Mesendoderm (in vitro differentiated cells): Measurements from ENCODE around the gene MACF1.

Source experiments
- DNase-seq: peaks from one replicate; pipeline ENCODE4 v3.0.0; 2013
- H2AK5ac ChIP-seq: 2 replicates; pipeline ENCODE4 v1.6.1; 2013; ENCODE audit warnings: low read length, inconsistent platforms
- H2BK120ac ChIP-seq: 2 replicates; pipeline ENCODE4 v1.6.1; 2013; ENCODE audit warnings: low read depth, mild to moderate bottlenecking, low read length, moderate library complexity, mixed read lengths
- H2BK15ac ChIP-seq: replicated peaks from 2 replicates; pipeline ENCODE4 v1.6.1; 2013; ENCODE audit warnings: low read depth, mild to moderate bottlenecking, moderate library complexity
- H2BK5ac ChIP-seq: 2 replicates; pipeline ENCODE4 v1.6.1; 2013; ENCODE audit warnings: low read length, inconsistent platforms
- H3K18ac ChIP-seq: 2 replicates; pipeline ENCODE4 v1.6.1; 2013; ENCODE audit warnings: mild to moderate bottlenecking, low read length, mixed read lengths
- H3K23ac ChIP-seq: one replicate; pipeline ENCODE4 v1.6.1; 2013; ENCODE audit warnings: low read length
- H3K27ac ChIP-seq: 2 replicates; pipeline ENCODE4 v1.5.1; 2013; ENCODE audit warnings: low read depth, mild to moderate bottlenecking, inconsistent platforms, low read length, moderate library complexity
- H3K27me3 ChIP-seq: 2 replicates; pipeline ENCODE4 v1.6.1; 2013; ENCODE audit warnings: low read length, control low read depth, mild to moderate bottlenecking, inconsistent platforms; ENCODE audit not compliant: insufficient read depth, poor library complexity
- H3K36me3 ChIP-seq: 2 replicates; pipeline ENCODE4 v1.6.1; 2013; ENCODE audit warnings: low read length, inconsistent platforms; ENCODE audit not compliant: control insufficient read depth, insufficient read depth
- H3K4ac ChIP-seq: one replicate; pipeline ENCODE4 v1.6.1; 2013; ENCODE audit warnings: low read depth, mild to moderate bottlenecking, low read length, moderate library complexity
- H3K4me1 ChIP-seq: 2 replicates; pipeline ENCODE4 v1.6.1; 2013; ENCODE audit warnings: low read depth, low read length, inconsistent platforms; ENCODE audit not compliant: control insufficient read depth
- H3K4me2 ChIP-seq: 2 replicates; pipeline ENCODE4 v1.6.1; 2013; ENCODE audit warnings: low read length
- H3K4me3 ChIP-seq: 2 replicates; pipeline ENCODE4 v1.5.1; 2013; ENCODE audit warnings: mild to moderate bottlenecking, low read length
- H3K56ac ChIP-seq: one replicate; pipeline ENCODE4 v1.6.1; 2013; ENCODE audit warnings: low read length
- H3K79me1 ChIP-seq: 2 replicates; pipeline ENCODE4 v1.6.1; 2013; ENCODE audit warnings: low read length, inconsistent platforms
- H3K79me2 ChIP-seq: 2 replicates; pipeline ENCODE4 v1.6.1; 2013; ENCODE audit warnings: mild to moderate bottlenecking, low read length; ENCODE audit not compliant: control insufficient read depth, insufficient read depth
- H3K9ac ChIP-seq: 2 replicates; pipeline ENCODE4 v1.6.1; 2013; ENCODE audit warnings: low read length, inconsistent platforms
- H4K5ac ChIP-seq: one replicate; pipeline ENCODE4 v1.6.1; 2013; ENCODE audit warnings: low read length
- H4K8ac ChIP-seq: one replicate; pipeline ENCODE4 v1.6.1; 2013; ENCODE audit warnings: low read depth, mild to moderate bottlenecking, control low read depth, low read length, moderate library complexity
- WGBS: extraction: QIAGEN DNeasy Blood & Tissue Kit; methylation state at CpG from one replicate; pipeline ENCODE4 v1.1.7; 2013; ENCODE audit warnings: low lambda C conversion rate, missing lambda C conversion rate; ENCODE audit not compliant: insufficient coverage; ENCODE audit errors: extremely low coverage; 5-methylcytosine and 5-hydroxymethylcytosine counted together

The MACF1 gene

GRCh38 chr1:39394059-39394458, 189.6 kb downstream of the MACF1 start:
- Histone ChIP-seq H2BK120ac (peak overlapping the region; percentile 97), H3K27ac (peak overlapping the region; percentile 95), H2AK5ac (peak overlapping the region; percentile 88), H2BK15ac (no peak overlapping the region), H3K4ac (peak overlapping the region; percentile 94), H3K4me1 (peaks cover 36% of the 10 kb centered on the region), H3K18ac (peak overlapping the region; percentile 99), H3K79me2 (peaks cover 18% of the 10 kb centered on the region), H3K79me1 (peaks cover 6% of the 10 kb centered on the region), H4K5ac (no peak overlapping the region), H3K36me3 (no peaks in the 10 kb centered on the region), H3K23ac (no peak overlapping the region), H4K8ac (no peak overlapping the region), H3K27me3 (no peaks in the 10 kb centered on the region), H3K9ac (peak overlapping the region; percentile 52), H3K56ac (peak overlapping the region; percentile 71), H2BK5ac (peak overlapping the region; percentile 94), H3K4me2 (no peak overlapping the region), H3K4me3 (no peak overlapping the region)
- no peak for DNase-seq
- WGBS = no CpG with 5 or more reads among the region's 6 CpGs

GRCh38 chr1:39394598-39394997, 190.1 kb downstream of the MACF1 start:
- peaks cover 37% of the 10 kb centered on the region for H3K4me1 ChIP-seq
- peak overlapping the region; percentile 94 for H2BK5ac ChIP-seq
- no peak overlapping the region for H3K23ac ChIP-seq
- no peak overlapping the region for H2BK15ac ChIP-seq
- no peak overlapping the region for H4K5ac ChIP-seq
- H3K27ac ChIP-seq = peak overlapping the region; percentile 95
- no peaks in the 10 kb centered on the region for H3K36me3 ChIP-seq
- H3K4me2 ChIP-seq = no peak overlapping the region
- peaks cover 18% of the 10 kb centered on the region for H3K79me2 ChIP-seq
- WGBS = no CpG with 5 or more reads among the region's 3 CpGs
- H4K8ac ChIP-seq = no peak overlapping the region
- H3K18ac ChIP-seq = peak overlapping the region; percentile 99
- peak overlapping the region; percentile 72 for H3K56ac ChIP-seq
- no peak overlapping the region for H2AK5ac ChIP-seq
- H3K79me1 ChIP-seq = peaks cover 6% of the 10 kb centered on the region
- H3K4me3 ChIP-seq = no peak overlapping the region
- no peak overlapping the region for H3K9ac ChIP-seq
- no peaks in the 10 kb centered on the region for H3K27me3 ChIP-seq
- peak; percentile 91 for DNase-seq
- H2BK120ac ChIP-seq = peak overlapping the region; percentile 97
- no peak overlapping the region for H3K4ac ChIP-seq

DNA sequence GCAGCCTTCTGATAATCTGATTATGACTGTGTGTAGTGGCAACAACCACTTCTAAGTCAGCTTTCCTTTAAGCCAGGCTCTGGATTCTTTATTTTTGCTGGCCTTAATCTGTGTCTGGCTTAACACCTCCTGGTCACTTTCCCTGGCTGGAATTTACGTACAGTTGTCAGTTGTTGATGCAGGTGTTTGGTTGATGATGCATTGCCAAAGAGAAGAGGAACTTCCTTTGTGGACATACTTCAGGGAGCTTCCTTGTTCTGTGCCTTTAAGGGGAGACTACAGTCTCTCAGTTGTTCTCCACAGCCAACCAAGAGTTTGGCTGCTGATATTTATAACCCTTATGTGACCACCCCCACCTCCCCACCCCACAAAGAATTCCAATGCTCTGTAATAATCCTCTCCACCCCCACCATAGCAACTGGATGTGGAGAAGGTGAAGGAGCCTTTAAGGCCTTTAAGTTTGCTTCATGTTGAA, 190.9 kb downstream of the MACF1 start:
- H2AK5ac ChIP-seq = no peak overlapping the region
- peak overlapping the region; percentile 99 for H3K18ac ChIP-seq
- H3K4me3 ChIP-seq = no peak overlapping the region
- H4K5ac ChIP-seq = peak overlapping the region; percentile 26
- WGBS = no CpG with 5 or more reads among the region's 1 CpG
- H3K56ac ChIP-seq = peak overlapping the region; percentile 72
- H3K27ac ChIP-seq = peak overlapping the region; percentile 93
- H3K36me3 ChIP-seq = no peaks in the 10 kb centered on the region
- H4K8ac ChIP-seq = peak overlapping the region; percentile 40
- peak overlapping the region; percentile 48 for H3K23ac ChIP-seq
- H2BK15ac ChIP-seq = peak overlapping the region; percentile 74
- peak overlapping the region; percentile 96 for H3K4ac ChIP-seq
- H3K4me1 ChIP-seq = peaks cover 37% of the 10 kb centered on the region
- DNase-seq = peak; percentile 85
- H3K9ac ChIP-seq = peak overlapping the region; percentile 58
- peak overlapping the region; percentile 99 for H2BK120ac ChIP-seq
- no peaks in the 10 kb centered on the region for H3K27me3 ChIP-seq
- no peak overlapping the region for H3K4me2 ChIP-seq
- peaks cover 16% of the 10 kb centered on the region for H3K79me2 ChIP-seq
- H2BK5ac ChIP-seq = peak overlapping the region; percentile 94
- peaks cover 6% of the 10 kb centered on the region for H3K79me1 ChIP-seq

DNA sequence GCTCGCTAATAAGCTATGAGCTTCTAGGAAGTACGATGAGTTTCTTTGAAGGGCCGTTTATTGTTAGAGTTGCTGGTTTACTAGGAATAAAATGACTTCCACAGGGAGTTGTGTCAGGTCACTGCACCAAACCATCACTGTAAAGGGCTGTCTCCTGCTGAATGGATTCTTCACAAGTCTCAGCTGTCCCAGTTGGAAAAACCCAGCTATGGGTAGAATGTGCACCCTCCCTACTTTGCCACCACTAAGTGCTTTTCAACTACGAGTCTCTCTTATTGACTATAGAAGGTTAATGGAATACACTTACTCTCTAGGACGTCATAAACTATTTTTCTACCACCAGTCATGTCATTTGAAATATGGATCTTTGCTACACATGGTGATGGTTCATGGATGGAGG, 192.2 kb downstream of the MACF1 start:
- WGBS = no CpG with 5 or more reads among the region's 5 CpGs
- Histone ChIP-seq H3K4me2 (no peak overlapping the region), H3K56ac (peak overlapping the region; percentile 57), H3K23ac (no peak overlapping the region), H2BK5ac (peak overlapping the region; percentile 75), H4K5ac (no peak overlapping the region), H2BK15ac (peak overlapping the region; percentile 94), H3K36me3 (no peaks in the 10 kb centered on the region), H3K9ac (no peak overlapping the region), H3K4me1 (peaks cover 34% of the 10 kb centered on the region), H3K4me3 (no peak overlapping the region), H2AK5ac (peak overlapping the region; percentile 79), H3K79me1 (peaks cover 6% of the 10 kb centered on the region), H3K79me2 (peaks cover 14% of the 10 kb centered on the region), H2BK120ac (peak overlapping the region; percentile 99), H3K27ac (no peak overlapping the region), H3K4ac (peak overlapping the region; percentile 99), H3K27me3 (no peaks in the 10 kb centered on the region), H4K8ac (no peak overlapping the region), H3K18ac (peak overlapping the region; percentile 98)
- no peak for DNase-seq

GRCh38 chr1:39397487-39397886, 193.0 kb downstream of the MACF1 start:
- H3K36me3 ChIP-seq = no peaks in the 10 kb centered on the region
- peak overlapping the region; percentile 39 for H3K18ac ChIP-seq
- H3K4ac ChIP-seq = peak overlapping the region; percentile 70
- H4K5ac ChIP-seq = no peak overlapping the region
- no peak overlapping the region for H3K4me3 ChIP-seq
- peaks cover 6% of the 10 kb centered on the region for H3K79me1 ChIP-seq
- H2BK120ac ChIP-seq = peak overlapping the region; percentile 61
- no peak for DNase-seq
- no peak overlapping the region for H3K56ac ChIP-seq
- peaks cover 12% of the 10 kb centered on the region for H3K79me2 ChIP-seq
- peaks cover 30% of the 10 kb centered on the region for H3K4me1 ChIP-seq
- no peak overlapping the region for H3K23ac ChIP-seq
- H4K8ac ChIP-seq = no peak overlapping the region
- H2BK5ac ChIP-seq = no peak overlapping the region
- no CpG with 5 or more reads among the region's 5 CpGs for WGBS
- H3K27me3 ChIP-seq = no peaks in the 10 kb centered on the region
- H3K4me2 ChIP-seq = no peak overlapping the region
- no peak overlapping the region for H2AK5ac ChIP-seq
- no peak overlapping the region for H2BK15ac ChIP-seq
- H3K9ac ChIP-seq = no peak overlapping the region
- H3K27ac ChIP-seq = no peak overlapping the region
